ENCODE results near the gene TOLLIP.

The TOLLIP gene

GRCh38 chr11:1242289-1242688, 67.1 kb downstream of the TOLLIP start:
- no peak overlapping the region for H3K4me3 ChIP-seq (replicated peaks; ENCODE audit: insufficient read depth, low read length)
- H3K27me3 ChIP-seq (ENCODE audit: insufficient read depth, poor library complexity, severe bottlenecking) = no peaks in the 10 kb centered on the region
- TF ChIP-seq GABPA (IDR thresholded peaks at IDR 0.05; ENCODE audit: low read depth) (no peak), SPI1 (IDR thresholded peaks at IDR 0.05; ENCODE audit: borderline replicate concordance, low read depth) (no peak), POLR2AphosphoS5 (IDR thresholded peaks at IDR 0.05; ENCODE audit: low read depth) (no peak), CTCF (IDR thresholded peaks at IDR 0.05; ENCODE audit: insufficient read depth, low read length) (no peak), REST (IDR thresholded peaks at IDR 0.05; ENCODE audit: insufficient replicate concordance, low read depth) (no peak)
- H3K27ac ChIP-seq (replicated peaks) = no peak overlapping the region
- no peak for DNase-seq (ENCODE audit: low read depth in 1 of 2, low spot score in 1 of 2)

- H3K4me3 ChIP-seq (replicated peaks; ENCODE audit: insufficient read depth, low read length) = no peak overlapping the region
- H3K27me3 ChIP-seq (ENCODE audit: insufficient read depth, poor library complexity, severe bottlenecking) = no peaks in the 10 kb centered on the region
- H3K27ac ChIP-seq (replicated peaks) = no peak overlapping the region
- TF ChIP-seq GABPA (IDR thresholded peaks at IDR 0.05; ENCODE audit: low read depth) (no peak), SPI1 (IDR thresholded peaks at IDR 0.05; ENCODE audit: borderline replicate concordance, low read depth) (no peak), REST (IDR thresholded peaks at IDR 0.05; ENCODE audit: insufficient replicate concordance, low read depth) (no peak), CTCF (IDR thresholded peaks at IDR 0.05; ENCODE audit: insufficient read depth, low read length) (no peak), POLR2AphosphoS5 (IDR thresholded peaks at IDR 0.05; ENCODE audit: low read depth) (no peak)
- DNase-seq (ENCODE audit: low read depth in 1 of 2, low spot score in 1 of 2) = no peak
Measured at GRCh38 chr11:1241706-1242105, 67.7 kb downstream of the TOLLIP start.

- Histone ChIP-seq H3K27ac (replicated peaks) (no peak overlapping the region), H3K4me3 (replicated peaks; ENCODE audit: insufficient read depth, low read length) (no peak overlapping the region), H3K27me3 (ENCODE audit: insufficient read depth, poor library complexity, severe bottlenecking) (no peaks in the 10 kb centered on the region)
- TF ChIP-seq CTCF (IDR thresholded peaks at IDR 0.05; ENCODE audit: insufficient read depth, low read length) (no peak), POLR2AphosphoS5 (IDR thresholded peaks at IDR 0.05; ENCODE audit: low read depth) (no peak), GABPA (IDR thresholded peaks at IDR 0.05; ENCODE audit: low read depth) (no peak), SPI1 (IDR thresholded peaks at IDR 0.05; ENCODE audit: borderline replicate concordance, low read depth) (no peak), REST (IDR thresholded peaks at IDR 0.05; ENCODE audit: insufficient replicate concordance, low read depth) (no peak)
- DNase-seq (ENCODE audit: low read depth in 1 of 2, low spot score in 1 of 2) = no peak
Measured at GRCh38 chr11:1240771-1241170, 68.7 kb downstream of the TOLLIP start.
